K562 (cell line): ENCODE data around the gene LHX5.

ENCODE experiments used
- KDM5B ChIP-seq: fragments of 200-600 bp; sonication (generic); IDR thresholded peaks from 2 replicates; pipeline ENCODE4 v1.6.1; 2012; ENCODE audit warnings: low read depth, mild to moderate bottlenecking, moderate library complexity, low read length, control low read depth, inconsistent platforms; ENCODE audit not compliant: insufficient replicate concordance
- RFX5 ChIP-seq: IDR thresholded peaks from 2 replicates; pipeline ENCODE4 v1.6.1; 2011; ENCODE audit warnings: low read depth, mild to moderate bottlenecking, improper control_type of control experiment, low read length
- ZNF263 ChIP-seq: sonication (generic); formaldehyde crosslinking; IDR thresholded peaks from 2 replicates; pipeline ENCODE4 v1.8.0; 2022; ENCODE audit warnings: mild to moderate bottlenecking, missing genetic modification reagents, borderline replicate concordance
- TF ChIP-seq, protein P1 (sequence below): sonication (generic); formaldehyde crosslinking; IDR thresholded peaks from 2 replicates; pipeline ENCODE4 v1.8.1; 2023; ENCODE audit warnings: mild to moderate bottlenecking, missing genetic modification reagents, moderate library complexity
- TF ChIP-seq, protein P2 (sequence below): sonication (generic); formaldehyde crosslinking; IDR thresholded peaks from 2 replicates; pipeline ENCODE4 v1.8.0; 2022; ENCODE audit warnings: mild to moderate bottlenecking, missing genetic modification reagents
- TF ChIP-seq, protein P3 (sequence below): sonication (generic); formaldehyde crosslinking; IDR thresholded peaks from 2 replicates; pipeline ENCODE4 v1.8.0; 2023; ENCODE audit warnings: mild to moderate bottlenecking, missing genetic modification reagents

DNA sequence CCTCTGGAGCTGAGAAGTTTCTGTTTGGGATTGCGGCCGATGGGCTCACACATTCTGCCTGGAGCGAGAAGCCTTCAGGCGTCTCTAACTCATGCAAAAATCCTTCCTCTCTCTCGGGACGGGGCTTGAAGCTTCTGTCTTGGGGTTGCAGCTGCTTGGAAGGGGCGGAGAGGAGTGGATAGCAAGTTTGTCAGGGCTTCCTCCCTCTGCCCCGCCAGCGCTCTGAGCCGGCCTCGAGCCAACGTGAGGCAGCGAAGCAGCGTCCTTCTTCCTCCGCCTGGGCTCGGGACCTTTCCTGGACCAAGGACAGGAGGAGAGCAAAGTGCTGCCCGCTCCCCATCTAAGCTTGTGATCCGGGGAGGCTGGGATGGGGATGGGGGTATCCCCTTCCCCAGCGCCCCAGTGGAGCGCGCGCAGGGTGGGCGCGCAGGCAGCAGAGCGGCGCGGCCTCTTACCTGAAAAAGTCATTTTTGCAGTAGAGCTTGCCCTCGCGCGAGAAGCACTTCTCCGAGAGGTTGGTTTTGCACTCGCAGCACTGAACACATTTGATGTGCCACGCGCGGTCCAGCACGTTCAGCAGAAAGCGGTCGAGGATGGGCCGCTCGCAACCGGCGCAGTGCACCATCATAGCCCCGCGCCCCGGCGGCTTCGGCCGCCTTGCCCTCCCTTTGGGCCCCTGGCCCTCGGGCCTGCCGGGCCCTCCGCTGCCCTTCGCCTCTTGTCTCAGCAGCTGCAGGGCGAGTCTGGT is 626 bp downstream of the LHX5 start:
- TF ChIP-seq ZNF263, result no peak
- TF ChIP-seq, protein P1, sequence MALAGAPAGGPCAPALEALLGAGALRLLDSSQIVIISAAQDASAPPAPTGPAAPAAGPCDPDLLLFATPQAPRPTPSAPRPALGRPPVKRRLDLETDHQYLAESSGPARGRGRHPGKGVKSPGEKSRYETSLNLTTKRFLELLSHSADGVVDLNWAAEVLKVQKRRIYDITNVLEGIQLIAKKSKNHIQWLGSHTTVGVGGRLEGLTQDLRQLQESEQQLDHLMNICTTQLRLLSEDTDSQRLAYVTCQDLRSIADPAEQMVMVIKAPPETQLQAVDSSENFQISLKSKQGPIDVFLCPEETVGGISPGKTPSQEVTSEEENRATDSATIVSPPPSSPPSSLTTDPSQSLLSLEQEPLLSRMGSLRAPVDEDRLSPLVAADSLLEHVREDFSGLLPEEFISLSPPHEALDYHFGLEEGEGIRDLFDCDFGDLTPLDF, result no peak
- no peak for TF ChIP-seq KDM5B
- TF ChIP-seq, protein P2, sequence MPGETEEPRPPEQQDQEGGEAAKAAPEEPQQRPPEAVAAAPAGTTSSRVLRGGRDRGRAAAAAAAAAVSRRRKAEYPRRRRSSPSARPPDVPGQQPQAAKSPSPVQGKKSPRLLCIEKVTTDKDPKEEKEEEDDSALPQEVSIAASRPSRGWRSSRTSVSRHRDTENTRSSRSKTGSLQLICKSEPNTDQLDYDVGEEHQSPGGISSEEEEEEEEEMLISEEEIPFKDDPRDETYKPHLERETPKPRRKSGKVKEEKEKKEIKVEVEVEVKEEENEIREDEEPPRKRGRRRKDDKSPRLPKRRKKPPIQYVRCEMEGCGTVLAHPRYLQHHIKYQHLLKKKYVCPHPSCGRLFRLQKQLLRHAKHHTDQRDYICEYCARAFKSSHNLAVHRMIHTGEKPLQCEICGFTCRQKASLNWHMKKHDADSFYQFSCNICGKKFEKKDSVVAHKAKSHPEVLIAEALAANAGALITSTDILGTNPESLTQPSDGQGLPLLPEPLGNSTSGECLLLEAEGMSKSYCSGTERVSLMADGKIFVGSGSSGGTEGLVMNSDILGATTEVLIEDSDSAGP (CRISPR knock-in tag), result no peak
- no peak for TF ChIP-seq RFX5
- TF ChIP-seq, protein P3, sequence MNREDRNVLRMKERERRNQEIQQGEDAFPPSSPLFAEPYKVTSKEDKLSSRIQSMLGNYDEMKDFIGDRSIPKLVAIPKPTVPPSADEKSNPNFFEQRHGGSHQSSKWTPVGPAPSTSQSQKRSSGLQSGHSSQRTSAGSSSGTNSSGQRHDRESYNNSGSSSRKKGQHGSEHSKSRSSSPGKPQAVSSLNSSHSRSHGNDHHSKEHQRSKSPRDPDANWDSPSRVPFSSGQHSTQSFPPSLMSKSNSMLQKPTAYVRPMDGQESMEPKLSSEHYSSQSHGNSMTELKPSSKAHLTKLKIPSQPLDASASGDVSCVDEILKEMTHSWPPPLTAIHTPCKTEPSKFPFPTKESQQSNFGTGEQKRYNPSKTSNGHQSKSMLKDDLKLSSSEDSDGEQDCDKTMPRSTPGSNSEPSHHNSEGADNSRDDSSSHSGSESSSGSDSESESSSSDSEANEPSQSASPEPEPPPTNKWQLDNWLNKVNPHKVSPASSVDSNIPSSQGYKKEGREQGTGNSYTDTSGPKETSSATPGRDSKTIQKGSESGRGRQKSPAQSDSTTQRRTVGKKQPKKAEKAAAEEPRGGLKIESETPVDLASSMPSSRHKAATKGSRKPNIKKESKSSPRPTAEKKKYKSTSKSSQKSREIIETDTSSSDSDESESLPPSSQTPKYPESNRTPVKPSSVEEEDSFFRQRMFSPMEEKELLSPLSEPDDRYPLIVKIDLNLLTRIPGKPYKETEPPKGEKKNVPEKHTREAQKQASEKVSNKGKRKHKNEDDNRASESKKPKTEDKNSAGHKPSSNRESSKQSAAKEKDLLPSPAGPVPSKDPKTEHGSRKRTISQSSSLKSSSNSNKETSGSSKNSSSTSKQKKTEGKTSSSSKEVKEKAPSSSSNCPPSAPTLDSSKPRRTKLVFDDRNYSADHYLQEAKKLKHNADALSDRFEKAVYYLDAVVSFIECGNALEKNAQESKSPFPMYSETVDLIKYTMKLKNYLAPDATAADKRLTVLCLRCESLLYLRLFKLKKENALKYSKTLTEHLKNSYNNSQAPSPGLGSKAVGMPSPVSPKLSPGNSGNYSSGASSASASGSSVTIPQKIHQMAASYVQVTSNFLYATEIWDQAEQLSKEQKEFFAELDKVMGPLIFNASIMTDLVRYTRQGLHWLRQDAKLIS, result no peak
